Stimulated activated CD4-positive, alpha-beta T cell treated with anti-CD3 and anti-CD28 coated beads, Interleukin-4, amount 100 ng/mL, for 4 hours (primary cell): ENCODE results near the gene ZNF865.
"Not testable (repeated sequence)": the region's sequence is repeated elsewhere in the genome, so short reads cannot be mapped to it uniquely, and the experiment has no call there.

Experiments
- DNase-seq, 2 experiments: peaks; one replicate each; pipeline ENCODE4 v3.0.0-alpha.2; 2020

The ZNF865 gene

GRCh38 chr19:55605637-55606470 is at the start of gene ZNF865:
TSS of gene ZNF865 (plus strand) at chr19:55605647. CDS start at chr19:55613619, 7,972 bp downstream.
- DNase-seq: peak; percentile 62 to 63

GRCh38 chr19:55559684-55560083 is 45.8 kb upstream of the ZNF865 start:
- no peak for DNase-seq

- no peak for DNase-seq
Measured at GRCh38 chr19:55563261-55563690, 42.2 kb upstream of the ZNF865 start.

- DNase-seq: no peak
Measured at GRCh38 chr19:55566823-55567222, 38.6 kb upstream of the ZNF865 start.

GRCh38 chr19:55567708-55568328 is 37.6 kb upstream of the ZNF865 start:
- DNase-seq: no peak

GRCh38 chr19:55569477-55569876 is 36.0 kb upstream of the ZNF865 start:
- DNase-seq: not testable (repeated sequence)

GRCh38 chr19:55573929-55574328 is 31.5 kb upstream of the ZNF865 start:
- DNase-seq: not testable (repeated sequence)

- no peak for DNase-seq
Measured at GRCh38 chr19:55576746-55577145, 28.7 kb upstream of the ZNF865 start.

- no peak for DNase-seq
Measured at GRCh38 chr19:55578031-55578760, 27.3 kb upstream of the ZNF865 start.

GRCh38 chr19:55578761-55579747 is 26.4 kb upstream of the ZNF865 start:
- no peak for DNase-seq

GRCh38 chr19:55579766-55580621 is 25.5 kb upstream of the ZNF865 start:
- DNase-seq: no peak

- peak; percentile 70 to 77 for DNase-seq
Measured at GRCh38 chr19:55580628-55581144, 24.8 kb upstream of the ZNF865 start, which contains the start of gene ZNF579. TSS of gene ZNF579 (minus strand) at chr19:55580848. CDS start at chr19:55579639, 1,209 bp downstream.

GRCh38 chr19:55581145-55581822 is 24.2 kb upstream of the ZNF865 start:
- no peak for DNase-seq

GRCh38 chr19:55581823-55582223 is 23.6 kb upstream of the ZNF865 start:
- no peak for DNase-seq

GRCh38 chr19:55582284-55582683 is 23.2 kb upstream of the ZNF865 start:
- DNase-seq: not testable (repeated sequence)

GRCh38 chr19:55583897-55584296 is 21.6 kb upstream of the ZNF865 start:
- not testable (repeated sequence) for DNase-seq

- DNase-seq: no peak
Measured at GRCh38 chr19:55584871-55585270, 20.6 kb upstream of the ZNF865 start.

- peak; percentile 46 to 62 for DNase-seq
Measured at GRCh38 chr19:55585658-55586339, 19.6 kb upstream of the ZNF865 start.

- peak; percentile 89 to 90 for DNase-seq
Measured at GRCh38 chr19:55586976-55587668, 18.3 kb upstream of the ZNF865 start.
